HG02798 (cell line): ENCODE data around the gene KDM5A.
"Not testable (repeated sequence)": the region's sequence is repeated elsewhere in the genome, so short reads cannot be mapped to it uniquely, and the experiment has no call there.

Source experiments
- ATAC-seq: cut with Tn5 transposase; IDR thresholded peaks from one replicate; pipeline ENCODE4 v1.9.1; 2021; ENCODE audit warnings: mild to moderate bottlenecking; ENCODE audit not compliant: unreplicated experiment, poor library complexity

Gene KDM5A

DNA sequence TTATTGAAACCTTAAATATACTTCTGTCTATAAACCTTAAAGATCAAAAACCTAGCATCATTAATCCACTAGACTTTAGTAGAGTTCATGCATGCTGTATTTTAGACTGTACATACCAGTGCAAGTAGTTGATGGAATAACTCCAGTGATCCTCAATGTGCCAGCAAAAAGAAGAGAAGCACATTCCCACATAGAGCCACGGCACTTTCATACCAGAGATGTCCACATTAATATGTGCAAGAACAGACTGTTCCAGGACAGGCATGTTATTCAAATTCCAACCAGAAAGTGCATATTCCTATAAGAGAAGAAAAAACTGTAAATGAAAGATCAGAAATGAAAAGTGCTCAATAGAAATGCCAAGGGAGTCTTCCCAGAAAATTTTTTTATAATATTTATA is 55.0 kb downstream of the KDM5A start:
- no peak for ATAC-seq

GRCh38 chr12:332581-333205 is 56.4 kb downstream of the KDM5A start:
- ATAC-seq: no peak

DNA sequence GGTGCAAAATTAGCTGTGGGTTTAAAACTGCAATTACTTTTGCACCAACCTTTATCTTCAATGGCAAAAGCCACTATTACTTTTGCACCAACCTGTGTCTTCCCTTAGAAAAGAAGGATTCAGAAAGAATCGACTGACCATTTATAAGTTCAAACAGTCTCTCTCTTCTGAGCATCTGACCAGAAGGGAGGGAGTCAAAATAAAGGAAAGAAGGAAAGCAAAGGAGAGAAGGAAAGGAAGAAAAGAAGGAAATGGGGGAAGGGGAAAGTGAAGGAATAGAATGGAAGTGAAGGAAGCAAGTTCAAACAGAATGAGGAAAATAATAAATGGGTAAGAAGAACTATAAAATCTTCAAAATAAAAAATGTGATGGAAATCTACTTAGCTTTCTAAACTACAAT is 57.8 kb downstream of the KDM5A start:
- no peak for ATAC-seq

DNA sequence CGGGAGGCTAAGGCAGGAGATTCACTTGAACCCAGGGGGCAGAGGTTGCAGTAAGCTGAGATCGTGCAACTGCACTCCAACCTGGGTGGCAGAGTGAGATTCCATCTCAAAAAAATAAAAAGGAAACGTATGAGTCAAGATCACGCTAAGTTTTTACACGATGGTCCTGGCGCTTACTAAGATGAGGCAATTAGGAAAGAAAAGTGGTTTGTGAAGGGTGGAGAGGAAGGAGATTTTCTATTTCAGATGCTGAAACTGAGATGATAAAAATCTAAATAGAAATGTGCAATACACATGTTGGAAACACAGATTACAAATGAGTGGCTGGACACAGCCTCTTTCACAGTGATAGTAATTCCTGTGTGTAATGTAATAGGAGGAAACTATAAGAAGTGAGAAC is 63.2 kb downstream of the KDM5A start:
- no peak for ATAC-seq

- no peak for ATAC-seq
Observed at GRCh38 chr12:323507-323906, 65.6 kb downstream of the KDM5A start.

DNA sequence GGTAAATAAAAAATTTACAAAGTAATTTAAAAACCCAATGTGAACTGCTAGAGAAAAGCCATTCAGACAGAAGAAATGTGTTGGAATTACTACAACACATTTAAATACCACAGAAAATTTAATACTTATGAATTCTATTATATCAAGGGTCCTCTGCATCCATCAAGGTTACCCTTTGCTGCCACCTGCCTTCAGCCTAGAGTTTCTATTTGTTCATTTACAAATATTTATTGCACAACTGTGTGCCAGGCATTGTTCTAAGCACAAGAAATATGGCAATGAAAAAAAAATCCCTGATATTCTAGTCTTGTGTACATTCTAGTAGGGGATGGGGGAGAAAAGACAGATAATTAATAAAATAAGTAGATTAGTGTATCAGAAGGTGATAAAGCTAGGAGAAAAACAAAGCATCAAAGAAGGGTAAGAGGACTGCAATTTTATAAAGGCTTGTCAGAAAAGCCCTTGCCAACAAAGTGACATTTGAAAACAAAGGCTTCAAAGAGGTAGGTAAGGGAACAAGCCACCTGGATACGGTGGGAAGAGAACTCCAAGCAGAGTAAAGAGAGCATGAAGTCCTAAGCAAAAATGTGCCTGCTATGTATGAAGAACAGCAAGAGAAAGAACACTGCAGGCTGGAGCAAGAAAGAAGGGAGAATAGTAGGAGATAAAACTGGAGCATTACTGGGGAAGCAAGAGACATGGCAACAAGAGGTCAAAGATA is 67.4 kb downstream of the KDM5A start:
- no peak for ATAC-seq

- no peak for ATAC-seq
Observed at GRCh38 chr12:318759-319515, 70.2 kb downstream of the KDM5A start.

GRCh38 chr12:308511-308910 is 80.6 kb downstream of the KDM5A start:
- ATAC-seq: no peak

GRCh38 chr12:307406-307805 is 81.7 kb downstream of the KDM5A start:
- ATAC-seq: no peak

DNA sequence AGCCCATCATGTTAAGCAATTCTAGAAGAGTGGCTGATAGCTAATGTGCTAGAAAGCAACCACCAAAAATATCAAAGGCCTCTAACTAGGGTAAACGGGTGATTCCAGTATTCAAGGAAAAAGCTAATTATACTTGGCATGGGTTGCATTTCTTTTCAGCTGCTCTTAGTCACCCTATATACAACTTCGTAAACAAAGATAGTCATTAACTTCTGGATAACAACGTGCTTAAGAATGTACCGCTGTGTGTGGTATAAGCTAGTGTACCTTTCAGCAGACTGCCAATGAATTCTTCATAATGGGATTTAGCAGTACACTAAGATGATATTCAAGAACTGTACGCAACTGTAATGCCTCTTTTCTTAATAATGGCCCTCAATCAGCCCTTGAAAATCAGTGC is 84.3 kb downstream of the KDM5A start:
- no peak for ATAC-seq

GRCh38 chr12:302766-303165 is 86.4 kb downstream of the KDM5A start:
- ATAC-seq: not testable (repeated sequence)

DNA sequence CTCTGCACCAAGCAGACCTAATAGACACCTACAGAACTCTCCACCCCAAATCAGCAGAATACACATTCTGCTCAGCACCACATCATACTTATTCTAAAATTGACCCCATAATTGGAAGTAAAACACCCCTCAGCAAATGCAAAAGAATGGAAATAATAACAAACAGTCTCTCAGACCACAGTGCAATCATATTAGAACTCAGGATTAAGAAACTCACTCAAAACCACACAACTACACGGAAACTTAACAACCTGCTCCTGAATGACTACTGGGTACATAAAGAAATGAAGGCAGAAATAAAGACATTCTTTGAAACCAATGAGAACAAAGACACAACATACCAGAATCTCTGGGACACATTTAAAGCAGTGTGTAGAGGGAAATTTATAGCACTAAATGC is 89.0 kb downstream of the KDM5A start:
- ATAC-seq: not testable (repeated sequence)

GRCh38 chr12:299511-299910 is 89.6 kb downstream of the KDM5A start:
- not testable (repeated sequence) for ATAC-seq

GRCh38 chr12:298059-298458 is 91.1 kb downstream of the KDM5A start:
- not testable (repeated sequence) for ATAC-seq

DNA sequence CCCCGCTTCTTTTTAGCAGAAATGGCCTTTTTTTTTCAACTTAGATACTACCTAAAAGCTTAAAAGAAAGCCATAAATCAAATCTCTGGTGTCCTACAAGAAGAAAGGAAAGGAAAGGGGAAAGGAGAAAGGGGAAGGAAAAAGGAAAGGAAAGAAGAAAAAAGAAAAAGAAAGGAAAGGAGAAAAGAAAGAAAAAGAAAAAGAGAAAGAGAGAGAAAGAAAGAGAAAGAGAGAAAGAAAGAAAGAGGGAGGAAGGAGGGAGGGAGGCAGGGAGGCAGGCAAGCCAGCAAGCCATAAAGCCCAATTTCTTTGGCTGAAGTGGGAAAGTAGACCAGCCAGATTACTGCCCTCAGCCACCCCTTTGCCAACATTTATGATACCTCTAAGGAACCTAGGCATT is 94.0 kb downstream of the KDM5A start:
- no peak for ATAC-seq

DNA sequence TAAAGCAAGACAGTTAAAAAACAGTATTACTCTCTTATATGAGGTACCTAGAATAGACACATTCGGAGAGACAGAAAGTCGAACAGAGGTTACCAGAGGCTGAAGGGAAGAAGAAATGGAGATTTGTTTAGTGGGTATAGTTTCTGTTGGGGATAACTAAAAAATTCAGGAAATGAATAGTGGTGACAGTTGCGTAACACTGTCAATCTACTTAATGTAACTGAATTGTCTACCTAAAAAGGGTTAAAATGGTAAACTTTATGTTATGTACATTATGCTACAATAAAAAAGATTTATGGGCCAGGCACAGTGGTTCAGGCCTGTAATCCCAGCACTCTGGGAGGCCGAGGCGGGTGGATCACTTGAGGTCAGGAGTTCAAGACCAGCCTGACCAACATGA is 95.9 kb downstream of the KDM5A start:
- ATAC-seq: no peak

GRCh38 chr12:292186-292585 is 96.9 kb downstream of the KDM5A start:
- ATAC-seq: no peak

GRCh38 chr12:291153-291723 is 97.9 kb downstream of the KDM5A start:
- ATAC-seq: no peak

- no peak for ATAC-seq
Observed at GRCh38 chr12:288687-289086, 100.4 kb downstream of the KDM5A start.

DNA sequence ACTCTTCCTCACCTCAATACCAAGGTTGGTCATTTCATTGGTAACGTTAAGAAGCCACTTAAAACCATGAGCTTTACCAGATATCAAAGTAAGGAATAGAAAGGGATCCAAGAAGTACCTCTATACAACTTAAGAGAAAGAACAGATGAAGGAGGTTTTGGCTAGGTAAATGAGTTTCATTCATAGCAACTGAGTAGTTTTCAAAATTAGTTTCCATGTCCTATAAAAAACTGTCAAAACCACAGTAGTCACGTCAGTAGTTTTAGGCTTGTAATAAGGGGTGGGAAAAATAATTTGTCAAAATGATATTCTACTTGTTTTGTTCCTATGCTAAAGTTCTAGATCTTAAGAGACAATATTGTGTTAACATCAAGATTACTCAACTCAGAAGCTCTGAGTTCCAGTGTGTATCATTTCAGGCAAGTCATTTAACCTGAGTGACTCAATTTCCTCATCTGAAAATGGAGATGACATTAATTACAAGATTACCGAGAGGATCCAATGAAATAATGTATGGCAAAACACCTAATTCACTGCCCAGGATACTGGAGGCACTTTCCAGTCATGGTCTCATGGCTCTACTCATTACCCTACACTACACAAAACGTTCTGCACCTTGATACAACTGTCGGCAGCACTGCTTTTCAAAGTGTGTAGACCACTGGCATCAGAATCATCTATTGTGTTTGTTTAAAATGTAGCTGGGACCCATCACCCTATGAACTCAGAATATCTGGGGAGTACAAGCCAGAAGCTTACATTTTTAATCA is 102.4 kb downstream of the KDM5A start:
- ATAC-seq: no peak
